Heart left ventricle (tissue), 13 donors: ENCODE data around the gene TRMT44.

ENCODE experiments used
- CTCF ChIP-seq, 12 donors: fragments of 200-600 bp; sonication (generic) in 4 of 12; IDR thresholded peaks; one replicate each; pipeline versions ENCODE4 v1.5.0 to v1.8.0; 2018 to 2022; ENCODE audit warnings: antibody characterized with exemption in 12 of 12, mild to moderate bottlenecking in 5 of 12
- POLR2A ChIP-seq, 2 donors: fragments of 450-650 bp; IDR thresholded peaks; one replicate each; pipeline ENCODE4 v1.6.1; 2017; ENCODE audit warnings: antibody characterized with exemption in 2 of 2, mild to moderate bottlenecking in 2 of 2, moderate library complexity in 2 of 2
- donor health status: ischemic (EF 13 %, LVEDD 7.1; RV severe dilation, severe dysfunction).
- donor health status: DM: no; HTN: yes; CAD: no.
- donor health status: DM: no; HTN: no; CAD: no.
- donor health status: ischemic (EF 25% LVEDD 6.9; RV normal size, moderate dysfunction).
- donor health status: ischemic (EF 25% LVEDD 5.7; RV mildly dilated, moderate dysfunction).
- donor health status: ischemic (EF 35%, LVEDD 5.7; RV mildly dilated, moderate dysfunction).
- donor health status: nonischemic (EF 11% LVEDD 7.7; RV severe dilation, severe dysfunction).
- donor health status: DM: yes; HTN: yes; CAD: no.
- donor health status: PGD.
- donor health status: ischemic (EF 29% LVEDD 5.4; RV normal size, mild dysfunction).
- donor health status: nonischemic (EF 23%, LVEDD 6.1; RV moderate dilation, normal function).

GRCh38 chr4:8457646-8458252, 17.2 kb downstream of the TRMT44 start:
- TF ChIP-seq POLR2A (IDR thresholded peaks at IDR 0.05) (no peak), CTCF (IDR thresholded peaks at IDR 0.05) (no peak)
